ENCODE data around the gene PPP2R2C. TPM values are rescaled to one million over a fixed set of nuclear protein-coding genes. Genes with fewer than 3 reads are reported as not detected.

PPP2R2C gene
- total and polyA plus RNA-seq, 9 of the 15 experiments (the other 6 are each of a cell fraction or from before 2014, with no cell fraction given): 0.04 to 0.06 TPM; not detected in 7

DNA sequence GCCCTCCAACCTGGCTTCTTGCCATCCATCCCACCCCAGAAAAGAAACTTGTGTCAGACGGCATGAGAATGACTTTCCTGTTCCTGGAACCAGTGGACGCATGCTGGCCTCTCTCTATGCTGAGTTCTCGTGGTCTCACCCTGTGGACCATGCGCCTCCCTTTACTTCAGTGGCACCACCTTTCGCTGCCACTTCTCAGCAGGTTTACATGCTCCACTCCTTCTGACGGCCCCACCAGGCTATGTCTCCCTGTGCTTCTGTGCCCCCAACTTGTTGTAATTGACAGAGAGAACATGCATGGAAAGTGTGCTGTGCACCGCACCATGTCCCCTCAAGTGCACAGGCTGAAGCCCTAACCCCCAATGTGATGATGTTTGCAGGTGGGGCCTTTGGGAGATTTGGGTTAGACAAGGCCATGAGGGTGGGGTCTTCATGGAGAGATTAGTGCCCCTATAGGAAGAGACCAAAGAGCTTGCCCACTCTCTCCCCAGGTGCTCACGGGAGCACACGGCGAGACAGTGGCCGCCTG is 3.1 kb upstream of the PPP2R2C start:
- ChIA-PET POLR2A (interaction anchor here (0.6 kb wide), 2 partner anchors 218 to 647 kb away, joined by 3 read pairs; no protein-coding TSS in a partner anchor), CTCF (ENCODE audit: low intra/inter-chr PET ratio) (no interaction called here)
- ATAC-seq (no peak), FAIRE-seq (no peak), DNase-seq (ENCODE audit: extremely low read depth in 1 of 4, low spot score in 3 of 4) (no peak)
- H3K79me2 ChIP-seq (ENCODE audit: control insufficient read depth, insufficient read depth, low read length): no peaks in the 10 kb centered on the region
- H2AFZ ChIP-seq (ENCODE audit: low read depth, low read length): no peak overlapping the region
- in situ Hi-C loops (cut with MboI): no loop called here
- H3K9me1 ChIP-seq (ENCODE audit: control insufficient read depth, insufficient read depth, low read length): no peaks in the 10 kb centered on the region
- intact Hi-C loops (cut with micrococcal nuclease): no loop called here
- BruUV-seq (replicated peaks): no TSS peak
- H3K9me3 ChIP-seq (replicated peaks; ENCODE audit: control insufficient read depth, insufficient read depth, low read depth, low read length): no peaks in the 10 kb centered on the region
- H3K4me1 ChIP-seq (replicated peaks in 1 of 2; ENCODE audit: control insufficient read depth in 2 of 2, insufficient read depth in 2 of 2, low read length in 2 of 2): peaks cover 0 to 12% of the 10 kb centered on the region in 2 experiments; a peak in 2 of 5 replicates
- H3K9ac ChIP-seq (ENCODE audit: insufficient read depth in 1 of 2, low read depth in 2 of 2, low read length in 2 of 2): no peak overlapping the region
- H3K27me3 ChIP-seq (ENCODE audit: control insufficient read depth in 2 of 2, insufficient read depth in 2 of 2, low read length in 2 of 2): peaks cover 5 to 31% of the 10 kb centered on the region in 2 experiments
- H4K20me1 ChIP-seq (replicated peaks; ENCODE audit: control insufficient read depth, insufficient read depth, low read length): peaks cover 4% of the 10 kb centered on the region; the same call in 1 of the 2 replicates
- H3K4me3 ChIP-seq: no peak overlapping the region
- H3K36me3 ChIP-seq (ENCODE audit: control insufficient read depth, insufficient read depth, low read length): no peaks in the 10 kb centered on the region
- no peak overlapping the region for H3K4me2 ChIP-seq (ENCODE audit: insufficient read depth, low read length)
- under 1% methylated on average over 11 of the region's 11 CpGs for WGBS (ENCODE audit: insufficient coverage, low coverage, missing lambda C conversion rate)
- TF ChIP-seq ZFP30 (CRISPR knock-in tag; IDR thresholded peaks at IDR 0.05; ENCODE audit: borderline replicate concordance): no peak
- no peak for TF ChIP-seq ZNF695 (CRISPR knock-in tag; IDR thresholded peaks at IDR 0.05)
- TF ChIP-seq ZC3H4 (CRISPR knock-in tag; IDR thresholded peaks at IDR 0.05; ENCODE audit: borderline replicate concordance): no peak
- TF ChIP-seq ZNF274 (IDR thresholded peaks at IDR 0.05; ENCODE audit: borderline replicate concordance, low read depth, low read length): no peak
- TF ChIP-seq, protein P1, sequence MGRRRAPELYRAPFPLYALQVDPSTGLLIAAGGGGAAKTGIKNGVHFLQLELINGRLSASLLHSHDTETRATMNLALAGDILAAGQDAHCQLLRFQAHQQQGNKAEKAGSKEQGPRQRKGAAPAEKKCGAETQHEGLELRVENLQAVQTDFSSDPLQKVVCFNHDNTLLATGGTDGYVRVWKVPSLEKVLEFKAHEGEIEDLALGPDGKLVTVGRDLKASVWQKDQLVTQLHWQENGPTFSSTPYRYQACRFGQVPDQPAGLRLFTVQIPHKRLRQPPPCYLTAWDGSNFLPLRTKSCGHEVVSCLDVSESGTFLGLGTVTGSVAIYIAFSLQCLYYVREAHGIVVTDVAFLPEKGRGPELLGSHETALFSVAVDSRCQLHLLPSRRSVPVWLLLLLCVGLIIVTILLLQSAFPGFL (CRISPR knock-in tag; IDR thresholded peaks at IDR 0.05): no peak
- no peak overlapping the region for H3K27ac ChIP-seq (ENCODE audit: extremely low read depth, low read depth, low read length)
